ENCODE measurements around the gene EHBP1.

GRCh38 chr2:63053889-63054602 is 348.5 kb downstream of the EHBP1 start:
- TF ChIP-seq, protein P1, sequence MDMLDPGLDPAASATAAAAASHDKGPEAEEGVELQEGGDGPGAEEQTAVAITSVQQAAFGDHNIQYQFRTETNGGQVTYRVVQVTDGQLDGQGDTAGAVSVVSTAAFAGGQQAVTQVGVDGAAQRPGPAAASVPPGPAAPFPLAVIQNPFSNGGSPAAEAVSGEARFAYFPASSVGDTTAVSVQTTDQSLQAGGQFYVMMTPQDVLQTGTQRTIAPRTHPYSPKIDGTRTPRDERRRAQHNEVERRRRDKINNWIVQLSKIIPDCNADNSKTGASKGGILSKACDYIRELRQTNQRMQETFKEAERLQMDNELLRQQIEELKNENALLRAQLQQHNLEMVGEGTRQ (IDR thresholded peaks at IDR 0.05; ENCODE audit: borderline replicate concordance, low read depth, low read length), result no peak
- TF ChIP-seq CTCF (IDR thresholded peaks at IDR 0.05) (peak; percentile 40), NRF1 (IDR thresholded peaks at IDR 0.05; ENCODE audit: low read depth, low read length) (no peak), RAD21 (IDR thresholded peaks at IDR 0.05; ENCODE audit: low read length) (no peak), YY1 (IDR thresholded peaks at IDR 0.05; ENCODE audit: low read depth) (no peak), TAF1 (IDR thresholded peaks at IDR 0.05; ENCODE audit: borderline replicate concordance, low read depth, low read length) (no peak), GABPA (IDR thresholded peaks at IDR 0.05; ENCODE audit: low read depth) (no peak), POLR2AphosphoS5 (IDR thresholded peaks at IDR 0.05; ENCODE audit: low read depth, low read length) (no peak), RCOR1 (IDR thresholded peaks at IDR 0.05; ENCODE audit: low read length) (no peak)
